ENCODE results near the gene ZC2HC1C. TPM values are rescaled to one million over a fixed set of nuclear protein-coding genes. Genes with fewer than 3 reads are reported as not detected.

The ZC2HC1C gene
- total and polyA plus RNA-seq, 2 of the 13 experiments (the other 11 are each of a cell fraction or from before 2014, with no cell fraction given), result 3.3 to 3.5 TPM

DNA sequence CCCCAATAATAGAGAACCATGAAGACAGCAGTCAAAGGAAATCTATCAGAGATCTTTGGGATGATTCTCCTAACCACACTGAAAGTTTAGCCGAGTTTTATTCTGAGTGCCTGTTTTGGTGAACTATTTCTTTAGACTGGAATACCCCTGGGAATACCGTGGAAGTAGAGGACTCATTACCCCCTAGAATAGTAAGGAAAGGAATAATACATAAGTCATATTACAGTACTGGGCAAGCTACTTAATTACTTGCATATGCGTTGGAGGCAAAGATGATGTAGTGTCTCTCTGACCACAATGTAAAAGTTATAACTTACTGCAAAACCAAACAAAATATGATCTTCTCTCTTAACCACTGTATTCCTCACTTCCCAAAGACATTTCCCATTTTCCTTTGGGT lies 25.5 kb downstream of the ZC2HC1C start (continued):
- TF ChIP-seq, protein P1, sequence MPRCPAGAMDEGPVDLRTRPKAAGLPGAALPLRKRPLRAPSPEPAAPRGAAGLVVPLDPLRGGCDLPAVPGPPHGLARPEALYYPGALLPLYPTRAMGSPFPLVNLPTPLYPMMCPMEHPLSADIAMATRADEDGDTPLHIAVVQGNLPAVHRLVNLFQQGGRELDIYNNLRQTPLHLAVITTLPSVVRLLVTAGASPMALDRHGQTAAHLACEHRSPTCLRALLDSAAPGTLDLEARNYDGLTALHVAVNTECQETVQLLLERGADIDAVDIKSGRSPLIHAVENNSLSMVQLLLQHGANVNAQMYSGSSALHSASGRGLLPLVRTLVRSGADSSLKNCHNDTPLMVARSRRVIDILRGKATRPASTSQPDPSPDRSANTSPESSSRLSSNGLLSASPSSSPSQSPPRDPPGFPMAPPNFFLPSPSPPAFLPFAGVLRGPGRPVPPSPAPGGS (CRISPR knock-in tag; IDR thresholded peaks at IDR 0.05), result no peak
- TF ChIP-seq FOXP1 (IDR thresholded peaks at IDR 0.05) (no peak), FOXP1 (CRISPR knock-in tag; IDR thresholded peaks at IDR 0.05) (no peak), POLR2AphosphoS5 (IDR thresholded peaks at IDR 0.05; ENCODE audit: low read depth, low read length) (no peak)

DNA sequence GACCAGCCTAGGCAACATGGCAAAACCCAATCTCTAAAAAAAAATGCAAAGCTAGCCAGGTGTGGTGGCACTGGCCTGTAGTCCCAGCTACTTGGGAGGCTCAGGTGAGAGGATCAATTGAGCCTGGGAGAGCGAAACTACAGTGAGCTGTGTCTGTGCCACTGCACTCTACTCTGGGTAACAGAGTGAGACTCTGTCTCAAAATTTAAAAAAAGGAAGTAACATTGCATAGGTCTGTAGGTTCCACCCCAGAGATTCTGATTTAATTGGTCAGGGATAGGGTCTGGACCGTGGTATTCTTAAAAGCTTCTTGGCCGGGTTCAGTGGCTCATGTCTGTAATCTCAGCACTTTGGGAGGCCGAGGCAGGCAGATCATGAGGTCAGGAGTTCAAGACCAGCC lies 26.2 kb downstream of the ZC2HC1C start:
- no peak for ATAC-seq
- H3K4me1 ChIP-seq (ENCODE audit: insufficient read depth, low read length), result no peaks in the 10 kb centered on the region
- no peaks in the 10 kb centered on the region for H3K9me3 ChIP-seq (ENCODE audit: low read length)
- no peak overlapping the region for H3K9ac ChIP-seq (ENCODE audit: insufficient read depth, low read depth, low read length)
- H3K27ac ChIP-seq (ENCODE audit: extremely low read length, insufficient read depth, low read length), result no peak overlapping the region
- in situ Hi-C loops (cut with HindIII; ENCODE audit: extremely low pct_ligation_motif_present, low pct_unique_long_range_greater_than_20kb) (no loop called here), intact Hi-C loops (cut with micrococcal nuclease; ENCODE audit: unreplicated experiment) (no loop called here)
- no peak for TF ChIP-seq ZBTB7A (CRISPR knock-in tag; IDR thresholded peaks at IDR 0.05)
- TF ChIP-seq SP5 (CRISPR knock-in tag; IDR thresholded peaks at IDR 0.05; ENCODE audit: borderline replicate concordance, low read depth), result no peak
- TF ChIP-seq ZFAT (CRISPR knock-in tag; conservative IDR thresholded peaks at IDR 0.05), result no peak
- no peak for TF ChIP-seq ZNF180 (CRISPR knock-in tag; IDR thresholded peaks at IDR 0.05; ENCODE audit: borderline replicate concordance, low read depth)
- no peak for TF ChIP-seq ZMYM3 (CRISPR knock-in tag; IDR thresholded peaks at IDR 0.05)
- no peak for TF ChIP-seq NR2F2 (IDR thresholded peaks at IDR 0.05; ENCODE audit: borderline replicate concordance, low read depth)
- TF ChIP-seq SETDB1 (CRISPR knock-in tag; IDR thresholded peaks at IDR 0.05; ENCODE audit: borderline replicate concordance), result no peak
- TF ChIP-seq BRCA1 (CRISPR knock-in tag; IDR thresholded peaks at IDR 0.05), result no peak
- TF ChIP-seq GLI4 (CRISPR knock-in tag; IDR thresholded peaks at IDR 0.05; ENCODE audit: borderline replicate concordance), result no peak
- TF ChIP-seq IKZF1 (IDR thresholded peaks at IDR 0.05), result no peak
- H3K4me3 ChIP-seq (replicated peaks in 1 of 3; ENCODE audit: insufficient read depth in 1 of 3, low read depth in 2 of 3, low read length in 3 of 3), result no peak overlapping the region
- CTCF ChIA-PET (ENCODE audit: low intra/inter-chr PET ratio, low total read pairs), result no interaction called here
- DNase-seq (ENCODE audit: low spot score), result no peak
- no peaks in the 10 kb centered on the region for H3K27me3 ChIP-seq (ENCODE audit: control insufficient read depth in 1 of 2, insufficient read depth in 2 of 2, low read length in 2 of 2)
- BruUV-seq (replicated peaks), result no TSS peak
- H3K36me3 ChIP-seq (replicated peaks in 1 of 2; ENCODE audit: control insufficient read depth in 1 of 2, insufficient read depth in 2 of 2, low read length in 2 of 2), result peaks cover 10 to 54% of the 10 kb centered on the region in 2 experiments
- H3K79me2 ChIP-seq (ENCODE audit: insufficient read depth, low read length), result no peaks in the 10 kb centered on the region
- no peak overlapping the region for H2AFZ ChIP-seq (ENCODE audit: low read length)
- H4K20me1 ChIP-seq (ENCODE audit: insufficient read depth, low read length), result no peaks in the 10 kb centered on the region
- H3K4me2 ChIP-seq (ENCODE audit: low read depth, low read length), result no peak overlapping the region
- FAIRE-seq, result no peak
- POLR2A ChIA-PET, result no interaction called here
- WGBS (ENCODE audit: low lambda C conversion rate), result 93% methylated on average over 4 of the region's 4 CpGs
